ENCODE data around the gene CACNA2D4.
A peak's percentile ranks its signal among the peaks of the same experiment; 100 is the strongest.
"Not testable (repeated sequence)": the region's sequence is repeated elsewhere in the genome, so short reads cannot be mapped to it uniquely, and the experiment has no call there.

CACNA2D4 gene

GRCh38 chr12:1918081-1918883, at the start of gene CACNA2D4:
CACNA2D4 (minus strand) TSS chr12:1918652; CDS start chr12:1918473, 179 bp downstream.
- DNase-seq (ENCODE audit: low spot score), result no peak

DNA sequence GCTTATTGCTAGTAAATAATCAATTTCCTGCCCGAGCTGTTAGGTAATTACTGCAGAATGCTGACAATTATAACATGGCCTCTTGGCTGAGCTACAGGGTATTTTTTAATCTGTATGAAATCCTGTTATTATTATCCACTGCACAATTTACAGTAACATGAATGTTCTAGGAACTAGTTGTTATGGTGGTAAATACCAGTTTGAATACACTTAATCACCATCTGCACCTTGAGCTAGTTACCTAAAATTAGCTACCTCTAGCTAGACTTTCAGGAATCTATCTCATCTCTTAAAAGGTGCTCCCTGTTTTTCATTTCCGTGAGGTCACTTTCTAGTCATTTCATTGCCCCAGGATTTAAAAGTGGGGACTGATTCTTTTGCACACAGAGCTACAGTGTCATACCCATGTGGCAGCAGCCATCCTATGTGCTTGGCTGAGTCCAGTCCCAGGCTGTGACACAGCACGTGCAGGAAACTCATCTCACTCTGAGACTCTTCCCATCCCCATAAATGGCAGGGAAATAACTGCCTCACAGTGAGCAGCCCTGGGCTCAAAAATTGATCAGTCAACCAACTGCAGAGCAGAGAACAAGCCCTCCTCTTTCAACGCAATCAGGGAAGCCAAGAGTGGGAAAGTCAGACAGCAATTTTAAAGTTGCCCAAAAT, 48.2 kb upstream of the CACNA2D4 start:
- DNase-seq (ENCODE audit: low spot score), result no peak

- no peak for DNase-seq (ENCODE audit: low spot score)
Observed at GRCh38 chr12:1965916-1966315, 47.5 kb upstream of the CACNA2D4 start.

DNA sequence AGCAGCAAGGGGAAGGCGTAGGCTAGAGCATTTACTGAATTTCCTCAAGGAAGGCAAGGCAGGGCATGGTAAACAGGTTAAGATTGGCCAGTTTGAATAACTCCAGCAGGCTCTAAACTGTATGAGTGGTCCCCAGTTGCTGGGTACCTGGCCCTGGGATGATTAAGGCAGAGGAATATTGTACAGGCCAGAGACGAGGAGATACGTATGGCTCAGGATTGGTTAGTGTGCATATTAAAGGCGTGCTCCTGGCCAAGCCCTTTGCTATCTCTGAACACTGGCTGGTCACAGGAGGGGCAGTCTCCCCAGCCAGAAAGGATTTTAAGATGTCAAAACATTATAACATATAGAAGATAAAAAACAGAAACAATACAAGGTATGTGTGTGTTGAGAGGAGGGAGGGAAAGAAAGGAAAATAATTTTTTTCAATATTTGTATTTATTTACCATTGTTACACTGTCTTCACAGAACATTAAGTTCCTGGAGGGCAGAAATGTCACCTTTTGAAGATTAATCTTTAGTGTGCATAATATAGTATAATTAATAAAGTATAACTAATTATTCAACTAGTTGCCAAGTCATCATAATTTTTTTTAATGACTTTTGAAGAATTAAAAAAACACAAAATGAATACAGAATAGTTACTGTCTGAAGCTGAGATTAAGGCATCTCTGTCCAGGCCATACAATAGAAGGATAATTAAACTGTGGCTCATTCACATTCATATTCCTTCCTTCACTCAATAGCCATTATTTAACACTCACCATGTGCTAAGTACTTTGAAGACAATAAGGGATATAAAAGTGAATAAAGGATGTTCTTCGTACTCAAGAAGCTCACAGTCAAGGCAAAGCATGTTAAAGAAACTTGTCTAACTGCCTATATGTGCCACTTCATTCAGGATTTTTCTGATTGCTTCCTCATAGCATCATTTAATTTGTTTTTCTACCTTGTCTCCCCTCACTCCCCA, 43.9 kb upstream of the CACNA2D4 start:
- DNase-seq (ENCODE audit: low spot score), result no peak

DNA sequence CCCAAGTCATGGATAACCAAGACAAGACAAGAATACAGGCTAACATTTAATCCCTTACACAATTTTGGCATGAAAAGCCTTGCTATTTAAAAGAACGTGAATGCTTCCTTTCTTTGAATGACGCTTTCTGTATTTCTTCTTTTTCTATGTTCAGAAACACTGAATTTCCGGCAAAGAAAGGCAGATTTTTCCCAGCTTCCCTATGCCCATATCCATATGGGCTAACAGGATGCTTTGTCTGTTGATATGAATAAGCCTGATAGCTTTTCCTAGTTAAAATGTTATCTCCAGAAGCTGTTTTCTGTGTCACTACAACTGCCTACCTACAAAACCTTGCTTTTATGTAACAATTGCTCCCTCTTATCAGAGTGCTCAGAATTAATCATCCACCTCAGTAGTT, 38.3 kb upstream of the CACNA2D4 start:
- DNase-seq (ENCODE audit: low spot score), result no peak

DNA sequence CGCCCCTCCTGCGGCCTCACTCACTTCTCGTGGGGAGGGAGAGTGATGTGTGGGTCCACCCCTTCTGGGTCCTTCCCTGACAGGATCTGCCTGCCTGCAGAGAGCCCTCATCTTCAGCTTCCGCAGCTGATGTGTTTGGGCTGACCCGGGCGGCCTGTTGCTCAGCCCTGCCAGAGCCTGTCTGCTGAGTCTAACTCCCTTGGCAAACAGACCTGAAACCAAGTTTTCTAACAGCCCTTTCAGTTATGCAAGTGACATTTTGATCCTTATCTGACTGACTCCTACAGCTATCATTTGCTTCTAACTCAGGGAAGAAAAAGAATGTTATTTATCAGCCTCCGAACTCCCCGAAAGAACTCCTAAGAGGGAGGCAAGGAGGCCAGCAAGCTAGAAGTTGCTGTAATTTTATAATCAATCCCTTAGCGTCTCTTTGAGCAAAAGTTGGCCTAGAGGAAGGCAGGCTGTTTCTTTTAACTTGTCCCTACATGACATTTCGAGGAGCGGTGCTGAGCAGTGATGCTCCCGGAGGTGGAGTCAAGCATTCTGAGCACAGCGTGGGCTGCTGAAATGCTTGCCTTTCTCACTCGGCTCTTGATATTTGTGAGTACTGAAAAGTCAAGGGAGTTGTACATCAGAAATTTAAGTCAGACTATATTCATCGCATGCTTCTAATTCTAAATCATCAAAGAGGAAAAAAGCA, 31.5 kb upstream of the CACNA2D4 start:
- DNase-seq (ENCODE audit: low spot score), result no peak

DNA sequence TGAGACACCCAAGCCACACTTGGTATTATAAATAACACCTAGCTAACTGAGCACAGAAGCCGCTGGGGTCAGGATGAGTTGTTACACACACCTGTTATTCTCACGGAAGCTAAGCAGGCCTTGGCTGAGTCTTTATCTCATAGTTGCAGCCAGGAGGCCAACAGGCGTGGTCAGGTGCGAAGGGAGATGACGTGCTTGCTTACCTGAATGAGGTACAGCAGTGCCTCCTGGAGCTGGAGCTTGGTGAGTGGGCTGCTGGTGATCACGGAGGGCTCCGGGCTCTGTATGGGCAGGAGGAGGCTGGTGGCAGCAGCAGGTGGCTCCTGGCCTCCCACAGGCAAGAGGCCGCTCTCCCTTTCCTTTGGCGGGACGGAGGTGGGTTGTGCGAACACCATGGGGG, 30.4 kb upstream of the CACNA2D4 start:
- DNase-seq (ENCODE audit: low spot score), result no peak

DNA sequence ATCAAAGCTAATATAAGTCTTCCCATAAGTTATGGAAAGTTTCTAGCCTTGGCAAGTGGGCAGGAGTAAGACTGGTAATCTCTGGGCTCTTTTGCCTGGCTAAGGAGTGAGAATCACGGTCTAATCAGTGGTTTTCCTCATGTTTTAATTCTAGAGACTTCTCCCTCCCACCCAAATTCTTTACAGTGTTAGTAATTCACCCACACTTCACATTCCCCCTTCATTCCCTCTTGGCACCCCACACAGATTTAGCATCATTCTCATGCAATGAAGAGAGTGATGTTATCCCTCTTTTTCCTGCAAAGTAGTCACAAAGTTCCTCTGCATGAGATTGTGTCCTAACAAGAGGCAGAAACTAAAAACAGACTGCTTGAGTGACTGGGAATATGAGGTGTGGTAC, 28.6 kb upstream of the CACNA2D4 start:
- no peak for DNase-seq (ENCODE audit: low spot score)

- no peak for DNase-seq (ENCODE audit: low spot score)
Observed at GRCh38 chr12:1946296-1946695, 27.8 kb upstream of the CACNA2D4 start.

- not testable (repeated sequence) for DNase-seq (ENCODE audit: low spot score)
Observed at GRCh38 chr12:1945502-1945901, 27.1 kb upstream of the CACNA2D4 start.

- peak; percentile 80 for DNase-seq (ENCODE audit: low spot score)
Observed at GRCh38 chr12:1939801-1940607, 21.6 kb upstream of the CACNA2D4 start.

DNA sequence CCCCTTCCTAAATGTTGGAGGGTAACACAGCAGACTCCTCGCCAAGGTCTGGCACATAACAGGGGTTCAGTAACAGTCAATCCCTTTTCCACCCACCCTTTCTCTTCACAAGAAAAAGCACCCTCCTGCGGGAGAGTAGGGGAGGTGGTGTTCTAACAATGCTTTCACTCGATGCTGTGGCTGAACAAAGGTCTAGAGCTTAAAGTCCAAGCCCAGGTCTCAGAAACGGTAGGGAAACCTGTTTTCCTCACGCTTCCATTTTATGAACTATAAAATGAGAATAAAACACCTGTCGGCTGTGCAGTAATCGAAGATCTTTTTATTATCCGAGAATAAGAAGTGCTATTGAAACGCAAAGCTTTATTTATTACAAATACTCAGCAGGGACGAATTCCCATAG, 20.9 kb upstream of the CACNA2D4 start:
- no peak for DNase-seq (ENCODE audit: low spot score)

- no peak for DNase-seq (ENCODE audit: low spot score)
Observed at GRCh38 chr12:1937481-1938224, 19.2 kb upstream of the CACNA2D4 start.

DNA sequence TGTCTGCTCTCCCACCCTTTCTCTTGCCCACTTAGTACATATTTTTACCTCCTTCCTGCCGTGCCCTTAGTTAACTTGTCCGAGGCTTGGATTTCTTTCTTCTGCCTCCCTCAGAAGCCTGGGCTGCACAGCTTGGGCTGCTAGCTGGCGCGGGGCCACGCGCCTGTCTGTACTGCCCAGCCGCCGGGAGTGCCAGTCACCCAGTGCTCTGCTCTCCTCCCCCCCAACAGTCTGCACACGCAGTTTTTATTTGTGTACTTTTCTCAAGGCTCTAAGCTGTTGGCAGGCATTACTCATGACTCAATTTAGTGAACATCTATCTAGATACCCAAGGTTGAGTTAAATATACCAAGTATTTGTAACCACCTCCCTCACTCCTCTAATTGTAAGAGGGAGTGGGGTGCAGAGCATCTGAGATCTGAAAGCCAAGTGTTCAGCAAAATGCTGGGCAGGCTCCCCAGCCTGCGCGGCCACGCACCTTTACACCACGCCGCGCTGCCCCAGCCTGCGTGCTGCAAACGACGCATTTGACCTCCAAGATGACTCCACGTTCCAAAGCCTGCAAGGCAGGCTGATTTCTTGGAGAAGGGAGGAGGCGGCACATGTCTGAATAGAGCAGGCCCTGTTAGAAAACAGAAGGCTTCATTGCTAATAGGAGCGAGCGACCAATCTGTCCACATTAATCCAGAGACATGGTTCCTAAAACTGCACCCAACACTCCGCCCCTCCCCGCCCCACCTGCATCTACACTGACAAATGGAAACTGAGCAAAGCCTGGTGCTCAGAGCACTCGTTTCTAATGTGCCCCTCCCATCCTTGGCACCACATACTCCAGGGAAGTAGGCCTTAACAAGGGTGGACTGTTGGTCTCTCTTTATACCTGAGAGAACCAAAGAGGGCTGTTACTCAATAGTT, 18.2 kb upstream of the CACNA2D4 start:
- DNase-seq (ENCODE audit: low spot score), result no peak

DNA sequence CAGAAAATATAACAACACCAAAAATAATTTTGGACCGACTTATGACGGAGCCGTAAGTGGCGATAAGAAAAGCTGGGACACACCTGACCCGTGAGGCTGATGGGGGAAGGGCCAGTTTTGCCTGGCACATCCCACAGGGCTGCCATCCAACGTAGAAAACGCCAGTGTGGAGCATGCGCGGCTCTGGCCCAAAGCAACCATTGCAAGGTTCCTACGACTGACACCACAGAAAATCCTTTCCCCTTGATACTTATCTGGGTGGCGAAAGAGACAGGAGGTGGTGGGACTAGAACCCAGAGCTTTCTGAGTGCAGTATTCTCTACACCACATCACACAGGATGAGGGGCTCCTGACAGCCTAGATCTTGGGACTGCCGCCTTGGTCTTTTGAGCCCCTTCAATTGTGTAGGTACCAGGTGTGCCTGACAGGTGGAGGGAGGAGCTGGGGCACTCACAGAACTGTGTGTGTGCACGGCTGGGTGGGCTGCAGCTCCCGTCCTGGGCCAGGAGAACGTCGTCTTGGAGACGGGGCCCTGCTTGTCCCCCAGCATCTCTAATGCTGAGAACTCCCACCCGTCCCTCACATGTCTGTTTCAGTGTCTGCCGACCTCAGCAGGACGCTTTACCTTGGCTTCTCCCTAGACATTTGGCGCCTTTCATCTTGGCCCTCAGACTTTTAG, 17.4 kb upstream of the CACNA2D4 start:
- no peak for DNase-seq (ENCODE audit: low spot score)

DNA sequence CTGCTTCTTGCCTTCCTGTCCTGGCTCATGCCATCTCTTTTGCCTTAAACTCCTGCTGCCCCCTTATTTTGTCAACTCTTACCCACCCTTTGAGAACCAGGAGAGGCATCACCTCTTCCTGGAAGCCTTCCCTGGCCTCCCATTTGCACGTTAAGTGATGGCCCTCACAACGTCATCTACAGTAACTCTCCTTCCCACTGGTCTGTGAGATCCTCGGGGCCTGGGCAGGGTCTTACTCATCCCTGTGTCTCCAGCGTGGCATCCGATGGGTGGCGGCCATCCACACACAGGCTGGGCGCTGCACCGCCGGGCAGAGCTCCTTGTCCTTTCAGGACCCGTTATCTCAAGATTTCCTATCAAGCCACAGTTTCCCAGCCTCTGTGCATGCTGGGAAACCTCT, 16.8 kb upstream of the CACNA2D4 start:
- DNase-seq (ENCODE audit: low spot score), result no peak

DNA sequence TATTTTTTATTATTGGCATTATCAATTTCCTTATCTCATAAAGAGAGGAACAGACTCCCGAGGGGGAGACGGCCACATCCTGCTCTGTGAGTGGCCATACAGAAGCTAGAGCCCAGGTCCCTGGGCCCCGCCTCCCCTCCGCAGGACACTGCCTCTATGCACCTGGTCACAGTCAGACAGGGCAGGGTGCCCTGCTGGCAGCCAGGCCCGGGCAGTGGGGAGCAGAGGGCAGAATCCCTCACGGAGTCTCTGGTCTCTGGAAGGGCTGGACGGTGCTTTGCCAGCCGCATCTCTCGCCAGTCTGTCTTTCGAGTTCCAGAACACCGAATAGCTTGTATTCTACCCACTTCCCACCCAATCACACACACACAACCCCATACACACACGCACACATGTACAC, 16.4 kb upstream of the CACNA2D4 start:
- no peak for DNase-seq (ENCODE audit: low spot score)

DNA sequence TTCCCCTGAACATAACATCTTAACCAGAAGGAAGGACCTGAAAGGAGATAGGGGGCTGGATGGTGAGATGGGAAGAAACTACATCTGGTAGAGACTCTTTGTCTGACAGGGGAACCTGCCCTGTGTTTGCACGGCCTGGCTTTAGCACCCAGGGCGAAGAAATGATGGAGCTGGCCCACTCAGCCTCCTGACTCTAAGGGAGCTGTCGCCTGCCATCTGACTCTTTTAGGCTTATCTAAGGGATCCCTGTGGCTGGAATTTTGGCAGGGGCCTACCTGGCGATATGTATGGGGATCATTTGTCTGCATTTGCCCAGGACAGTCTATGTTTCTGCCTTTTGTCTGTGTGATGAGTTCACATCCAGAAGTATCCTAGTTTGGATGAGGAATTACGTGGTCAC, 15.6 kb upstream of the CACNA2D4 start:
- no peak for DNase-seq (ENCODE audit: low spot score)

Measured in SW480 (cell line).